OCI-LY7 (cell line): ENCODE results near the gene MOV10.

Source experiments
- EZH2phosphoT487 ChIP-seq: fragments of 200-600 bp; sonication (generic); IDR thresholded peaks from 2 replicates; pipeline ENCODE4 v1.6.1; 2018; ENCODE audit warnings: low read depth, borderline replicate concordance, mild to moderate bottlenecking, mixed run types, antibody characterized with exemption, low read length, moderate library complexity, mixed read lengths
- TF ChIP-seq, protein P1 (sequence below): fragments of 200-600 bp; sonication (generic); conservative IDR thresholded peaks from 2 replicates; pipeline ENCODE4 v1.5.1; 2014; ENCODE audit warnings: mild to moderate bottlenecking, antibody characterized with exemption, low read length, moderate library complexity, mixed read lengths

DNA sequence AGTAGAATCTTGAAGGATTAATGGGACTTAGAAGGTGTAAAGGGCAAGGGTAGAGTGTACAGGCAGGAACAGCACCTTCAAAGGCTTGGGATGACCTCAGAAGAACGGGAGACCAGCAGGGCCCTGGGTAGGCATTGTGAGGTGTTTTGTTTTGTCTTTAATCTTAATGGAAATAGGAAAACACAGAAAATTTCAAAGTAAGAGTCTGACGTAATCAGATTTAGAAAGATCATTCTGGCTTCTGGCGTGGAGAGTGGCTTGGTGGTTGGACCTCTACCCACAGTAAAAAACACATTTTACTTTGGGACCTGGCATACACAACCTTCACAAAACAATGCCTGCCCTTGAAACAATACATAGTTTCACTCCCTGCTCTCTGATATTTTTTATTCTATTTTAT lies 4.1 kb downstream of the MOV10 start:
- TF ChIP-seq, protein P1, sequence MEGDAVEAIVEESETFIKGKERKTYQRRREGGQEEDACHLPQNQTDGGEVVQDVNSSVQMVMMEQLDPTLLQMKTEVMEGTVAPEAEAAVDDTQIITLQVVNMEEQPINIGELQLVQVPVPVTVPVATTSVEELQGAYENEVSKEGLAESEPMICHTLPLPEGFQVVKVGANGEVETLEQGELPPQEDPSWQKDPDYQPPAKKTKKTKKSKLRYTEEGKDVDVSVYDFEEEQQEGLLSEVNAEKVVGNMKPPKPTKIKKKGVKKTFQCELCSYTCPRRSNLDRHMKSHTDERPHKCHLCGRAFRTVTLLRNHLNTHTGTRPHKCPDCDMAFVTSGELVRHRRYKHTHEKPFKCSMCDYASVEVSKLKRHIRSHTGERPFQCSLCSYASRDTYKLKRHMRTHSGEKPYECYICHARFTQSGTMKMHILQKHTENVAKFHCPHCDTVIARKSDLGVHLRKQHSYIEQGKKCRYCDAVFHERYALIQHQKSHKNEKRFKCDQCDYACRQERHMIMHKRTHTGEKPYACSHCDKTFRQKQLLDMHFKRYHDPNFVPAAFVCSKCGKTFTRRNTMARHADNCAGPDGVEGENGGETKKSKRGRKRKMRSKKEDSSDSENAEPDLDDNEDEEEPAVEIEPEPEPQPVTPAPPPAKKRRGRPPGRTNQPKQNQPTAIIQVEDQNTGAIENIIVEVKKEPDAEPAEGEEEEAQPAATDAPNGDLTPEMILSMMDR: no peak
- TF ChIP-seq EZH2phosphoT487: no peak
